Omental fat pad (tissue), 4 donors: ENCODE measurements around the gene CNTRL. TPM values are rescaled to one million over a fixed set of nuclear protein-coding genes. Genes with fewer than 3 reads are reported as not detected.
"Not testable (repeated sequence)": the region's sequence is repeated elsewhere in the genome, so short reads cannot be mapped to it uniquely, and the experiment has no call there.

Source experiments
- ATAC-seq: fragments of 150-250 bp; one replicate; pipeline ENCODE4 v1.9.1; 2016; ENCODE audit warnings: mild to moderate bottlenecking, moderate library complexity; ENCODE audit not compliant: low FRiP score
- DNase-seq: peaks from one replicate; pipeline ENCODE4 v3.0.0-alpha.2; 2019; ENCODE audit warnings: low spot score
- CTCF ChIP-seq, 3 donors: fragments of 450-650 bp; IDR thresholded peaks; one replicate each; pipeline ENCODE4 v1.5.1; 2016 to 2017; ENCODE audit warnings: antibody characterized with exemption in 3 of 3, mild to moderate bottlenecking in 3 of 3, moderate library complexity in 2 of 3
- total RNA-seq, 4 donors: library from RNA; depleted of rRNA; stranded (reverse); fragments of >200 nt; gene quantifications; one replicate each; pipeline ENCODE4 v1.1.0, GENCODE V29; 2016

CNTRL gene
- total RNA-seq, 4 donors from 2014 or later = 16.6 to 24.7 (median 17.8) TPM

- no peak for ATAC-seq
- no peak for TF ChIP-seq CTCF (IDR thresholded peaks at IDR 0.05)
- no peak for DNase-seq
Observed at GRCh38 chr9:121120386-121120785, 45.6 kb downstream of the CNTRL start.

GRCh38 chr9:121121582-121122087, 46.9 kb downstream of the CNTRL start:
- ATAC-seq (peak; percentile 100), DNase-seq (peak; percentile 93)
- TF ChIP-seq CTCF (IDR thresholded peaks at IDR 0.05) = no peak

- ATAC-seq (no peak), DNase-seq (no peak)
- no peak for TF ChIP-seq CTCF (IDR thresholded peaks at IDR 0.05)
Observed at GRCh38 chr9:121122246-121123032, 47.7 kb downstream of the CNTRL start.

GRCh38 chr9:121123816-121124535, 49.2 kb downstream of the CNTRL start:
- DNase-seq (no peak), ATAC-seq (no peak)
- TF ChIP-seq CTCF (IDR thresholded peaks at IDR 0.05) = no peak

- no peak for TF ChIP-seq CTCF (IDR thresholded peaks at IDR 0.05)
- no peak for DNase-seq
- no peak for ATAC-seq
Observed at GRCh38 chr9:121125590-121125989, 50.8 kb downstream of the CNTRL start.

- DNase-seq, ATAC-seq: not testable (repeated sequence)
Observed at GRCh38 chr9:121129384-121129783, 54.6 kb downstream of the CNTRL start.

- no peak for DNase-seq
- ATAC-seq = no peak
- TF ChIP-seq CTCF (IDR thresholded peaks at IDR 0.05) = no peak
Observed at GRCh38 chr9:121133104-121133816, 58.5 kb downstream of the CNTRL start.
